CD4-positive, CD25-positive, alpha-beta regulatory T cell (primary cell): Measurements from ENCODE around the gene NOL4L. TPM values are rescaled to one million over a fixed set of nuclear protein-coding genes. Genes with fewer than 3 reads are reported as not detected.
A peak's percentile ranks its signal among the peaks of the same experiment; 100 is the strongest.

Experiments
- ATAC-seq, 2 donors: fragments of 150-1000 bp; cut with Tn5 transposase; one replicate each; pipeline ENCODE4 v1.10.0; 2021; ENCODE audit warnings: low read depth in 2 of 2, moderate number of reproducible peaks in 2 of 2, moderate library complexity in 1 of 2
- DNase-seq, 3 donors: peaks; one replicate each; pipeline versions ENCODE4 v3.0.0 to v3.0.0-alpha.2; 2012 to 2022; ENCODE audit warnings: mixed read lengths in 1 of 3
- H3K27ac ChIP-seq: one replicate; pipeline ENCODE4 v1.7.0; 2013; ENCODE audit warnings: mild to moderate bottlenecking, low read length; ENCODE audit not compliant: insufficient read depth, poor library complexity, severe bottlenecking
- H3K27me3 ChIP-seq: one replicate; pipeline ENCODE4 v1.7.0; 2013; ENCODE audit warnings: low read length; ENCODE audit not compliant: control insufficient read depth, insufficient read depth
- H3K36me3 ChIP-seq: one replicate; pipeline ENCODE4 v1.7.0; 2013; ENCODE audit warnings: mild to moderate bottlenecking, low read length, moderate library complexity; ENCODE audit not compliant: control insufficient read depth, insufficient read depth
- H3K4me1 ChIP-seq: 2 replicates; pipeline ENCODE4 v1.7.0; 2013; ENCODE audit warnings: mild to moderate bottlenecking, low read length; ENCODE audit not compliant: insufficient read depth, control insufficient read depth, poor library complexity, severe bottlenecking
- H3K4me3 ChIP-seq: one replicate; pipeline ENCODE4 v1.7.0; 2013; ENCODE audit warnings: low read depth, mild to moderate bottlenecking, low read length, moderate library complexity
- H3K9me3 ChIP-seq, 2 experiments: 1 replicate in 1 of 2; 2 replicates in 1 of 2; pipeline ENCODE4 v1.7.0; 2013; ENCODE audit warnings: low read length in 2 of 2, mild to moderate bottlenecking in 1 of 2, moderate library complexity in 1 of 2; ENCODE audit not compliant: control insufficient read depth in 2 of 2
- H3K27ac Mint-ChIP-seq, 3 donors: one replicate each; pipeline ENCODE4 v1.8.0; 2020 to 2022; ENCODE audit warnings: mild to moderate bottlenecking in 3 of 3, mixed read lengths in 3 of 3, moderate library complexity in 2 of 3
- H3K27me3 Mint-ChIP-seq: one replicate; pipeline ENCODE4 v1.8.0; 2022; ENCODE audit warnings: mild to moderate bottlenecking, mixed read lengths
- H3K36me3 Mint-ChIP-seq: one replicate; pipeline ENCODE4 v1.8.0; 2020; ENCODE audit warnings: mixed read lengths
- H3K4me1 Mint-ChIP-seq, 4 donors: one replicate each; pipeline ENCODE4 v1.8.0; 2020 to 2022; ENCODE audit warnings: mixed read lengths in 4 of 4, mild to moderate bottlenecking in 1 of 4
- H3K4me3 Mint-ChIP-seq, 4 donors: one replicate each; pipeline ENCODE4 v1.8.0; 2020 to 2022; ENCODE audit warnings: mild to moderate bottlenecking in 4 of 4, mixed read lengths in 4 of 4, moderate library complexity in 3 of 4
- H3K9me3 Mint-ChIP-seq, 7 donors: one replicate each; pipeline ENCODE4 v1.8.0; 2020 to 2022; ENCODE audit warnings: mixed read lengths in 7 of 7, mild to moderate bottlenecking in 3 of 7, moderate library complexity in 2 of 7
- polyA plus RNA-seq, 4 donors: library from polyadenylated mRNA; unstranded; fragments of 300-500 nt; fragmentation: Illumina TruSeq; gene quantifications; one replicate each; pipeline ENCODE4 v1.2.3, GENCODE V29; 2021
- total RNA-seq: library from RNA; stranded (reverse); gene quantifications from one replicate; pipeline ENCODE4 v1.2.3, GENCODE V29; 2022

Gene NOL4L
- total and polyA plus RNA-seq, 5 donors from 2014 or later, result 7.1 to 84.8 (median 10.8) TPM

DNA sequence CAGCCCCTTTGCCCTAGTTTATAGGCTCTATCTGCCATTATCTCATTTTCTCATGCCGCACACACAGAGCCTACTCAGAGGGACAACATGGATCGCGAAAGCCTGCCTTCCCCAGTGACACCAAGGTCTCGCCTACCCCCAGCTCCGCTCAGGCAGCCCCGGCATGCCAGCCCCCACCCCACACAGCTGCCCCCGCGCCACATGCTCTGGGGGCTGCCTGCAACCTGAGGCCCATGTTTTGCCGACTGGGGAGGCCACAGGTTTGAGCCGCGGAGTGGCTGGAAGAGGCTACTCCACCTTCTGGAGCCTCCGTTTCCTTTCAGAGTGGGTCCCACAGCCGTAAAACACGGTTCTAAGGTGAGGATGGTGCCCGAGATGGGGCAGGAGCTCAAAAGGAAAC lies 124.9 kb downstream of the NOL4L start:
- H3K27me3 Mint-ChIP-seq, result no peaks in the 10 kb centered on the region
- Histone ChIP-seq H3K4me3 (no peak overlapping the region), H3K9me3 (no peaks in the 10 kb centered on the region), H3K27me3 (no peaks in the 10 kb centered on the region), H3K4me1 (no peaks in the 10 kb centered on the region), H3K27ac (no peak overlapping the region), H3K36me3 (peaks cover 17% of the 10 kb centered on the region)
- ATAC-seq (no peak), DNase-seq (no peak)
- peaks cover 4% of the 10 kb centered on the region for H3K36me3 Mint-ChIP-seq
- no peak overlapping the region for H3K27ac Mint-ChIP-seq
- H3K4me1 Mint-ChIP-seq, result peaks cover 0 to 12% (median under 1%) of the 10 kb centered on the region in 4 donors
- no peak overlapping the region for H3K4me3 Mint-ChIP-seq
- H3K9me3 Mint-ChIP-seq, result no peaks in the 10 kb centered on the region

DNA sequence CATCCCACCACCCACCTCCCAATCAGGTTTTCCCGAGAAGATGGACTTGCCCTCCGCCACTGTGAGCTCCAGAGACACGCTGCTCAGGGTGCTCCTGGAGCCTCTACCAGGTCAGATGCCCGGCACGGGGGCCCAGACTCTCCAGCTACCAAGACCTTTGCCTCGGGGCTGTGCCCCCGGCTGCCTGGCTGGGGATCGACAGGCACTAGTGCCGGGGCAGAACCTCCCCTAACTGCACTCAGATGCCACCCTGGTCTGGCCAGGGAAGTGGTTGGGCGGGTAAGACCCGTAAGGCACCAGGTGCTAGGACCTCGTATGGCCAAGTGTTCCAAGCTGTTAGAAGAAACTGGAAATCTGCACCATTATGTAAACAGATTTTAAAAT lies 126.3 kb downstream of the NOL4L start:
- Mint-ChIP-seq H3K4me1 (peaks cover 0 to 8% (median under 1%) of the 10 kb centered on the region in 4 donors), H3K27me3 (no peaks in the 10 kb centered on the region), H3K27ac (peak overlapping the region in 1 of 3 donors; percentile 80), H3K36me3 (no peaks in the 10 kb centered on the region), H3K4me3 (no peak overlapping the region), H3K9me3 (no peaks in the 10 kb centered on the region)
- no peak for ATAC-seq
- DNase-seq, result no peak
- Histone ChIP-seq H3K27me3 (no peaks in the 10 kb centered on the region), H3K4me1 (no peaks in the 10 kb centered on the region), H3K9me3 (no peaks in the 10 kb centered on the region), H3K4me3 (no peak overlapping the region), H3K36me3 (peaks cover 31% of the 10 kb centered on the region), H3K27ac (no peak overlapping the region)

DNA sequence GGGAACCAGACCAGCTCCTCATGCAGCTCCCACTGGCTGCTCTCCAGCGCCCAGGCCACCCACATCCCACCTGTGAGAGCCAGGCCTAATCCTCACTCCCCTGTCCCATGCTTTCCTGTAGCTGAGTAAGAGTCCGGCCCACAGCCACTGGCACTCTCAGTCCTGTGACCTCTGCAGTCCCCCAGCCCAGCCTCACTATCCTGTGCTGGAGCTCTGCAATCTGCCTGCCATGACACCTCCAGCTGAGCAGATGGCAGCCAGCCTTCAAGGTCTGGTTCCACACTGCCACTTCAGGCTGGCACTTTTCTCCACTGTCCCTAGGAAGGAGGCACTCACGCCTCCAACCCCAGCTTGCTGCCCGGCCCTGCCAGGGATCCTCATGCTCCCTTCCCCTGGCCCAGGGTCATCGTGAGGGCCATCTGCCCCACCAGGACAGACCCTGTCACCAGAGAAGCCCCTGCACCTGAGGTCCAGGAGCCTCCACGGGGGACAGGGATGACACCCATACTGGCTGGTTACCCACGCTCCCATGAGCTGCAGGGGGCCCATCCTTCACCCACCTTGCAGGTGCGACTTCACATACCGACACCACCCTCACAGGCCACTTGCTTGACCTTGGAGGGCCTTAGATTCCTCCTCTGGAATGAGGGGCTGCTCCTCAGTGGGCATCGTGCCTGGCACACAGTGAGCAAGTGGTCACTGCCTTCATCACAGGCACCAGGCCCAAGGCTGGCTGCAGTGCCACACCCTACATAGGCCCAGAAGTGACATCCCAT lies 126.9 kb downstream of the NOL4L start:
- Histone ChIP-seq H3K27me3 (no peaks in the 10 kb centered on the region), H3K4me1 (no peaks in the 10 kb centered on the region), H3K4me3 (no peak overlapping the region), H3K9me3 (no peaks in the 10 kb centered on the region), H3K36me3 (peaks cover 37% of the 10 kb centered on the region), H3K27ac (no peak overlapping the region)
- no peak for ATAC-seq
- H3K27me3 Mint-ChIP-seq, result no peaks in the 10 kb centered on the region
- DNase-seq, result no peak
- H3K4me3 Mint-ChIP-seq, result no peak overlapping the region
- no peaks in the 10 kb centered on the region for H3K9me3 Mint-ChIP-seq
- H3K36me3 Mint-ChIP-seq, result no peaks in the 10 kb centered on the region
- peaks cover 0 to 8% (median under 1%) of the 10 kb centered on the region in 4 donors for H3K4me1 Mint-ChIP-seq
- peak overlapping the region; percentile 80 to 91 (median 88) for H3K27ac Mint-ChIP-seq

DNA sequence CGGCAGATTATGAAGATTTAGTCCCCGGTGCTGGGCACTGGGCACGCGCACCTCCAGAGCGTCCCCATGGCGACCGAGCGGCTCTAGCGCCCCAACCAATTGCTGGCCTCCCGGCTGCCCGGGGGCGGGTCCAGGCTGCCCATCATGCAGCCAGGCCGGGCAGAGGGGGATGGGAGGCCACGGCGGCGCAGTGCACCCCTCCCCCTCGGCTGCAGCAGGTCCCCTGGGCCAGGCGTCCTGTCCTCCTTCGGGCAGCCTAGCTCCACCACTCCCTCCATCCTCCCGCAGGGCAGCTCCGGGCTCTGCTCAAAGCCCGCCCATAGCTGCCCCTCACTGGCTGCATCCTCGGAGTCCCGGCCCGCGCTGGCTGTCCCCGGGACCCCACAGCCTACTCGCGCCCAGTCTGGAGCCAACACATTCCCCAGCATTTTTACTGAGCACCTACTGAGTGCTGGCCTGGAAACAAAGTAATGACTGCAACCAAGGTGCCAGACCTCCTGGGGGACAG lies 127.6 kb downstream of the NOL4L start:
- Histone ChIP-seq H3K9me3 (no peaks in the 10 kb centered on the region), H3K27ac (no peak overlapping the region), H3K4me1 (no peaks in the 10 kb centered on the region), H3K4me3 (no peak overlapping the region), H3K27me3 (no peaks in the 10 kb centered on the region), H3K36me3 (peaks cover 44% of the 10 kb centered on the region)
- no peak for DNase-seq
- Mint-ChIP-seq H3K9me3 (no peaks in the 10 kb centered on the region), H3K27ac (peak overlapping the region in 2 of 3 donors; percentile 80 to 88), H3K27me3 (no peaks in the 10 kb centered on the region), H3K36me3 (no peaks in the 10 kb centered on the region), H3K4me3 (no peak overlapping the region), H3K4me1 (peaks cover 0 to 10% (median under 1%) of the 10 kb centered on the region in 4 donors)
- ATAC-seq, result no peak

DNA sequence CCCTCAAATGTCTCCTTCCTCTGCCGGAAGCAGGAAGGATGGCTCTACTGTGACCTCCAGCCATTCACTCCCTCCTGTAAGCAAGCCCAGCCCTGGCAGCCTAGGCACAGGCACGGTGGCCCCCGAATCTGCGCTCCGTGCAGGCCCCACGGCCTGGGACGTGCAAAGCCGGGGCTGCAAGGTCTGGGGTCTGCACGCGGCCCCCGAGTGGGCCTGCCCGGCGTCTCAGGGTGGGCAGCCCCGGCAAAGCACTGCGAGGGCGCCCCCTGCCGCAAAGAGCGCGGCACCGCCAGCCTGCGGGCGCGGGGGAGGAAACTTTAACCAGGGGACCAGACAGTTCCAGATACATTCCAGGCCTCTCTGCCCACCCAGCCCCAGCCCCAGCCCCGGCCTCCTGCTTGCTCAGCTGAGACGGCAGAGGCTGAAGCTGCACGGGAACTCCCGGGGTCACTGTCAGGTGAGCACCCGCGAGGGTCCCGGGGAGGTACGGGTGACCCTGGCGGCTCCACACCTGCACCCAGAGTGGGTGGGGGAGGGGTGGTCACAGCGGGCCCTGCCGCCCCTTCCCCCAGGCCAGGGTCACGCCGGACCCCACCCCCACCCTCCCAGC lies 128.2 kb downstream of the NOL4L start:
- Mint-ChIP-seq H3K4me3 (no peak overlapping the region), H3K36me3 (no peaks in the 10 kb centered on the region)
- peaks cover 47% of the 10 kb centered on the region for H3K36me3 ChIP-seq

DNA sequence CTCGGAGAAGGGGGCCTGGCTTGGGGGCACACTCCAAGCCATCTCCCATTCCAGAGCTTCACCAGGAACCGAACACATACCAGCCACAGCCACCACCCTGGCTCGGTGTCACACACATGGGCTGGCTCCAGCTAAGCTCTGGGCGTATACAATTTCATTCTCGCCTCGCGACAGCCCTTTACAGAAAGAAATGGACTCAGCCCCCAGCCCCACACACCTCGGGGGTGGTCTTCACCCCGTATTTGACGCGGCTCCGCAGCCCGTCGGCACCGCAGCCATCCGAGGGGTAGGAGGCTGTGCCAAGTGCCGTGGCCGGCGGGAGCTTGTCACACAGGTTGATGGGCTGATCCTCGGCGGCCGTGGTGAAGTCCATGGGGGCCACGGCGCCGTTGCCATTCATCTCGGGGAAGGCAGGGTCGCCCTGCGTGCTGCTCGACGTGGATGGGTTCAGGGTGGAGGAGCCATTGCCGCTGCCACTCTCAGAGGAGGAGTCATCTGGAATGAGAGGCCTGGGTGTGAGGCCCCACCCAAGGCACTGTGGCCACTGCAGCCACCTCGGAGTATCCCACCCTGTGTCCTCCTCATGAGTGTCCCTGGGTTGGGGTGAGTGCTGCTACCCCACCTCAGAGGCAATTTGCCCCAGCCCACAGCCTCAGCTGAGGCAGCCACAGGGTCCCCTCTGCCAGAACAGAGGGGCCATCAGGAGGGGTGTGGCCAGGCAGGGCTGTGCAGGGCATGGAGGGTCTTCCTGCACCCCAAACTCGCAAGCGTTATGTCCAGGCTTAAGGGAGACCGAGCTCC lies 129.0 kb downstream of the NOL4L start:
- Histone ChIP-seq H3K36me3 (peaks cover 56% of the 10 kb centered on the region), H3K4me3 (no peak overlapping the region), H3K27ac (no peak overlapping the region), H3K27me3 (no peaks in the 10 kb centered on the region), H3K4me1 (no peaks in the 10 kb centered on the region), H3K9me3 (no peaks in the 10 kb centered on the region)
- no peak overlapping the region for H3K4me3 Mint-ChIP-seq
- H3K4me1 Mint-ChIP-seq, result peaks cover 0 to 12% (median under 1%) of the 10 kb centered on the region in 4 donors
- no peak overlapping the region for H3K27ac Mint-ChIP-seq
- no peaks in the 10 kb centered on the region for H3K27me3 Mint-ChIP-seq
- no peak for DNase-seq
- ATAC-seq, result no peak
- H3K36me3 Mint-ChIP-seq, result peaks cover 4% of the 10 kb centered on the region
- no peaks in the 10 kb centered on the region for H3K9me3 Mint-ChIP-seq

More for the DNA sequence above, 128.2 kb downstream of the NOL4L start:
- no peaks in the 10 kb centered on the region for H3K27me3 ChIP-seq
- no peak overlapping the region for H3K27ac ChIP-seq
- no peak for DNase-seq
- ATAC-seq, result no peak
- H3K4me3 ChIP-seq, result no peak overlapping the region
- no peaks in the 10 kb centered on the region for H3K4me1 ChIP-seq
- peak overlapping the region in 1 of 3 donors; percentile 94 for H3K27ac Mint-ChIP-seq
- no peaks in the 10 kb centered on the region for H3K9me3 ChIP-seq
- no peaks in the 10 kb centered on the region for H3K27me3 Mint-ChIP-seq
- no peaks in the 10 kb centered on the region for H3K9me3 Mint-ChIP-seq
- peaks cover 0 to 10% (median under 1%) of the 10 kb centered on the region in 4 donors for H3K4me1 Mint-ChIP-seq

DNA sequence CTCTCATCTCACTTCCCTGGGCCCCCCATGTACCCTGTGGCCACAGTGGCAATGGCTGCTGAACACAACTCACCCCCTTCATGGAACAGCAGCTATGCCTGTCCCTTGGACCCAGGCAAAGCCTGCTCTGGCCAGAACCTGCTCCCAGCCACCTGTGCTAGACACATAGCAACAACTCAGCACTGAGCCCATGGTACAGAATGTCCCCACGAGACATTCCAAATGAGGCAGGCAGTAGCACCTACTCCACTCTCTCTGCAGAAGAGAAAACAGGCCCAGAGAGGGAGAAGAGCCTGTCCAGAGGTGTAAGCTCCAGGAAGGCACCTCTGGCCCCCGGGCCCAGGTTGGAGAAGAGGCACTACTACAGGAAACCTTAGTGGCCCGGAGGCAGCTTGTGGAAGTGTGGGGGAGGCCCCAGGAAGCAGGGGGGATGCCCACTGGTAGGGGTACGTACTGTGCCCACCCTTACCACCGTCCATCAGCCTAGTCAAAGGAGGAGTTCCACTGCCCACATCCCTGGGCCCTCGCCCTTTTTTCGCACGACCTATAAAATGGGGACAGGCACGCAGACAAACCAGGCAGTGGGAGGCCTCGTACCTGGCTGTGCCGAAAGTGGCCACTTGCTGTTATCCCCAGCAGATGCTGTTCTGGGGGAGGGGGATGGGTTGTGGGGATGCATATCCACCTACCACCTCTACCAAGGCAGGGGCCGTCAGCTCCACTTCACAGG lies 129.8 kb downstream of the NOL4L start:
- no peak for ATAC-seq

More for the DNA sequence above, 129.8 kb downstream of the NOL4L start:
- Histone ChIP-seq H3K27me3 (no peaks in the 10 kb centered on the region), H3K27ac (no peak overlapping the region), H3K4me3 (no peak overlapping the region), H3K36me3 (peaks cover 61% of the 10 kb centered on the region), H3K4me1 (no peaks in the 10 kb centered on the region), H3K9me3 (no peaks in the 10 kb centered on the region)
- Mint-ChIP-seq H3K27ac (peak overlapping the region; percentile 71 to 81 (median 76)), H3K9me3 (no peaks in the 10 kb centered on the region), H3K36me3 (peaks cover 5% of the 10 kb centered on the region), H3K4me3 (no peak overlapping the region), H3K4me1 (peaks cover 0 to 12% (median under 1%) of the 10 kb centered on the region in 4 donors), H3K27me3 (no peaks in the 10 kb centered on the region)
- DNase-seq, result no peak
